Effector CD4-positive, alpha-beta T cell (primary cell): ENCODE measurements around the gene GPR176.
A peak's percentile ranks its signal among the peaks of the same experiment; 100 is the strongest.

Source experiments
- DNase-seq: peaks from one replicate; pipeline ENCODE4 v3.0.0-alpha.2; 2020

Gene GPR176

DNA sequence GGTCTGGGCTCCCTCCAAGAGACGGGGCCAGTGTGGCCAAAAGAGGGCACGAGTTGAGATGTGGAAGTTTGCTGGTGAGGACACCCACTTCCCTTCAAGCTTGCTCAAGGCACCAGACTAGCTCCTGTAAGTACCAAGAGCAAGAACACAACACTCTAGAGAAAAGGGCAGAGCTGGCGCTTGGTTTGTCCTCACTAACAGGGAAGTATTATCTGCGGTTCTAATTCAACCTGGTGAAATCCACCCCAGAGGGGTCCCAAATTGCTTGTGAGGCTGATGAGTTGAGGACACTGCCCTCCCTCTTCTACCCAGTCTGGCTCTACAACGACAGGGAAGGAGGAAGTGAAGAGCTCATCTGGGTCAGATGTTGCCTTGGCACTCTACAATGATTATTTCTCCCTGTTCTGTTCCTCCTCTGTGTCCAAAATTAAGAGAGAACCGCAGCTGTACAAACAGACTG is 120.5 kb downstream of the GPR176 start:
- DNase-seq: no peak

DNA sequence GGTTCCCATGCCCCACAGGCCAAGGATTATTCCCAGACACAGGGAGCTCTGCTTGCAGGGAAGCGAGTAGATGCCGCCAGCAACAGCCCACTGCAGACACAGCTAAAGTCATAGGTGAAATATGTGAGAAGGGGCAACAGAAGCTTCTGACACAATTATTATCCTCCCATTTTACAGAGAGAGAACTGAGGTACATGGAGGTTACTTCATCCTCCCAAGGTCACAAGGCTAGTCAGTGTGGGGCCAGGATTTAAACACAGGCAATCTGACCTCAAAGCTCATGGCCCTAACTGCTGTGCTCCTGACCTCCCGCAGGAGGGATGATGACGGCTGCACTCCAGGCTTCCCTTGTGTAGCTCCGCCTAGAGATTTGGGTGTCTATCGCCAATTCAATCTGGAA is 121.7 kb downstream of the GPR176 start:
- no peak for DNase-seq

DNA sequence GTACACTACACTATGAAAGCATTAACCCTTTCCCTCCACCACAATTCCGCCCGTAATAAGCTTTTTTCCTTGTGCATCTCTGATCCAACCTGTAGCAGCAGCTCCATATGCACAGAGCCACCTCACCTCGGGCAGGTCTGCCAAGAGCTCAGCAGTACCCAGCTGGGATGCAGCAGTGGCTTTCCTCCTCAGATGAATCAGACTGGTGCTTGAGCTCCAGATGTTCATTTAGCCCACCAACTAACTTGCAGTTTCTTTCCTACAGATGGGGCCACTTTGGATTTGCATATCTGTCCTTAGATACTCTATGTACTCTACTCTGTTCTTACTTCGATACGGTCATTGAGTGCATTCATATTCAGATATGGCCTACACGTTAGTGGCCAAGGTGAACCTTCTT is 122.7 kb downstream of the GPR176 start:
- DNase-seq: no peak

DNA sequence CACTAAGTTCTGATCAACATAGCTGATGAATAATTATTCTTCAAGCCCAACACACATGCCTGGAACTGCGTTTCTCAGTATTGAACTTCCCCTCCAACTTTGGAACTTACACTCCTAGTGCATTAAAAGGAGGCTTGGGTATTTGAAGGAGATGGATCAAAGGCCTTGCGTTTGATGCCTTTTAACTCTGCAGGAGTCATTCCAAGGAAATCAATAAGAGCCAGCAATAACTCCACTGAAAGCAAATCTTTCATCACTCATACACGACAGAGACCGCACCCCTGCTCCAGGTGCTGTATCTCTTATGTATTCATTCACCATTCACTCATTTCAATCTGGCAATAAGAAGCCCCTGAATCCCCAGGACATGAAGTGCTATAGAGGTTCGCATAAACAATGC is 123.5 kb downstream of the GPR176 start:
- DNase-seq: no peak

DNA sequence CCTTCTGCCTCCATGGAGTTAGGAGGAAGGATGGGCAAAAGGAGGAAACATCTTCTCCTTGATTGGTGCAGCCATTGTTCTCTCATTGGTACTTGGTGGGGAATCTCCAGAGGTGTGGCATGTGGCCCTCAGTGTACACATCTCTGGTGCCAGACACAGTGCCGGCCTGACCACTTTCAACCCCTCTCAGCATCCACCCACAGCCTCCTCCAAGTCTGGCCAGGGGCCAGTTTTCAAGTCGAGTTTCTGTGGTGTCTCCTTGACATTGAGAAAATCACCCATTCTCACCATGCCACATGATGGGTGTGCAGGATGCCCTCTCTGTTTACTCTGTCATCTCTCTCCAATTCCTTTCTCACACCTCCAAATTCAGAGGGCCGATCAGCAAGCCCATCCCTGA is 124.6 kb downstream of the GPR176 start:
- DNase-seq: no peak

DNA sequence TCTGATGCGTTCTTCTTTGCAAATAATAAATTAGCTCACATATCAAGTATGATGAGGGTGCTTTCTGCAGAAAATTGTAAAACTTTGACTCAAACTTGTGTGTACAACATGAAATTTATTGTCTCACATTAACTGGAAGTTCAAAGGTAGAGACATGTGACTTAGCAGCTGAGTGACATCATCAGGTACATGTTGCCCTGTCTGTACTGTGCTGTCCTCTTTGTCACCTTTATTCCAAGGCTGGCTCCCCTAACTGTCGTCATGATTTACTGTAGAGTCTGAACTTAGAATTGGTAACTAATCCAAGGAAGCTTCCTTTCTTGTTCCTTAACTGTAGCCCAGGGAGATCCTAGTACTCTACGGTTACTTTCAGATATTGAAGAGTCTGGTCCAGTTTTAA is 125.1 kb downstream of the GPR176 start:
- no peak for DNase-seq

DNA sequence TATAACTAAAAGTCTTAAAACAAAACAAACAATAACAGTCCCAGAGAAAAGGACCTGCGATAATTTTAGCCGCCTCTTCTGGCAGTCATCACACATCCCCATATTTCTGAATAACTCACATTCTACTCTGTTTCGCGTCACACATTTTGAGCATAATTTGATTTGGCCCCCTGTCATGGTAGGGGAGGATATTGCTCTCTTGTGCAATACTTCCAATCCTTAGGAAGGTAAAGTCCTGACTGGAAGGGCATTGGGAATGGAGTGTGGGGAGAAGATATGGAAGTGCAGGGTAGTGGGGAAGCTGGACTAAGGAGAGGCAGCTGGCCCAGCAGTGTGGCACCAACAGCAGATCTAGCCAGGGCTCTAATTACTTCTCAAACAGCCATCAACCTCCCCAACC is 126.1 kb downstream of the GPR176 start:
- no peak for DNase-seq

DNA sequence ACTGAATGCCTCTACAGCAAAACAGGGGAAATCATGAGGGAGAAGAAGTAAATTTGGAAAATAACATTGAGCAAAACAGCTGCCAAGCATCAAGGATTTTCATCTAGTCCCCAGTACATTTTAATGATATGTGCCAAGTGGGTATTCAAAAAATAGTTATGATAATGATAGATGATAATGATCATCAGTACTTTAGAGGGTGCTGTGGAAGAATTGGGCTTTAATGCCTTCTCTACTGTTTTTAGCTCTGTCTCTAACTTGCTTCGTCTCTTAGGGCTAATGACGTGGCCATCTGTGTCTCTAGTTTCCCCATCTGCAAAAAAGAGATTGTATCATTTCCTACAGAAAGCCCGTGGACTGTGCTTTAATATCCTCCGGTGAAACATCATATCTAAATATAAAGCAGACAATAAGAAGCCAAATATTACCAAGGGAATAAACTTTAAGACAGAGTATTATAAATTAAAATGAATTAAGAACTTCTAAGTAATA is 127.2 kb downstream of the GPR176 start:
- DNase-seq: no peak

DNA sequence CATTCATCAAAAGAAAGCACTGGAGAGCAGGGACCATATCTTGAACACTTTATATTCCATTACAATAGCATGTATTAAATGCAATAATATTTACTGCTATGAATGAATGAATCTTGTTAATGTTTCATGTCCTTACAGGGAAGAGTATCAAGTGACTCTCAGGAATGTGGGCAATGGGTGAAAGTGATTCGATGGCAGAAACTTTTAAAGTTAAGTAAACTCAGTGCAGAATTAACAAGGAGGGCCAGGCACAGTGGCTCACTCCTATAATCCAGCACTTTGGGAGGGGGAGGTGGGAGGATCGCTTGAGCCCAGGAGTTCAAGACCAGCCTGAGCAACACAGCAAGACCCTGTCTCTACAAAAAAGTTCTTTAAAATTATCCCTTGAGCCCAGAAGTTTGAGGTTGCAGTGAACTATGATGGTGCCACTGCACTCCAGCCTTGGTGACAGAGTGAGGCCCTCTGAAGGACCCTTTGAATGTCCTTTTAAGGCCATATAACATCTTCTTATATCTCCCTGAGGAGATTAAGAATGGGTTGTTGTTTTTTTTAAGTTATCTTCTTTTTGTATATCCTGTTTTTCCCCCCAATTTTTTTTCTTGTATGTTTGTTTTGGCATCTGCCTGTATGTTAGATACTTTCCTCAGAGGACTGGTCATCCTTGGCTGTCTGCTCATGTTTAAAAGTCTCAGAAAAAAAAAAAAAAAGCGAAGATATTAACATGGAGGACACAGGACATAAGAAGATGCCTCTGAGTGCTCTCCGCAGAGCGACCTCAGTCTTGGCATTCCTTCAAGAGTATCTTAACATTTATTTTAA is 127.8 kb downstream of the GPR176 start:
- no peak for DNase-seq

DNA sequence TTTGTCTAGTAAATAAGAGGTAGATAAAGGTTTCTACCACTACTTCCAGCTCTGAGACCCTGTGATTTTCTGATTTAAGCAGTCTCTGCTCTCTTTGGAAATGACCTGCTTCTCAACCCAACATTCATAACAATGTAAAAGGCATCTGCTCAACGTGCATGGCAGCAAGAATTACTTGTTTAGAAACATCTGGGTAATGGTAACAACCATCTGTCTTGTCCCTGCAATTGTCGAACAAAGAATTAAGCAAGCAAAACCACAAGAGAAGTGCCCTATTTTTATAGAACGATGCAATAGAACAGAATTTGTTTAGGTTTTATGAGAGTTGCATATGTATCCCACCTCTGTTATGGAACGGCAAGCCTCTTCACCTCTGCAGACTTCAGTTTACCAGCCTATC is 130.3 kb downstream of the GPR176 start:
- no peak for DNase-seq

DNA sequence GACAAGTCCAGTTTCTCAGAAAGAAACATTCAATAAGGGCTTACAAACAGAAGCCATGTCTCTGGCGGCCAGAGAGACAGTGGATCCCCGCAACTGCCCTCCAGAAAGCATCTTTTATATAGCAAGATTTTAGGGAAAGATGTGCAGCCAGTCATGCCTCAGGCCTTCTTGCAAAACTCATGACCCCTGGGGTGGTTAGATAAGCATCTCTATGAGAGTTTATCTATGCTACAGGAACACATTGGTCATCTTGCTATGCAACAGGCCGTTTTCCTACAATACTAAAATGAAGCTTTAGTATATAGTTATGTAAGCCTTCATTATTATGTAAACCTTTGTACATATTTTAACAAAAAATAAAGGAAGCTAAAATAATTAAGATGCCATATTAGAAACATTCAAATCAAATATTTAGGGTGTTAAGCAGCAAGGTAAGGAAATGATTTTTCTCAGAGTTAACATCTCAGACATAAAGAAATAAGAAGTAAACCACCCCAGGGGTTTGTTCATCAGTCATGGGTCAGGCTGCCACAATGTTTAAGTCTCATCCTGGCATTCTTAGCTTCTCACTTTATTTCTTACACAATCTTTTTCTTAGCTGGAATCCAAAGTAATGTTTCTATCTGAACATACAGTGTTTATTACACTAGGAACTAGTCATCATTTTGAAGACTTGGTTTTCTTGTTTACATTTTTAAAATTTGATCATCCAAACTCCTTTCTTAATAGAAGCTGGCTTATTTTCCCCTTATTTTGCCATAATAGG is 131.1 kb downstream of the GPR176 start:
- DNase-seq: no peak

DNA sequence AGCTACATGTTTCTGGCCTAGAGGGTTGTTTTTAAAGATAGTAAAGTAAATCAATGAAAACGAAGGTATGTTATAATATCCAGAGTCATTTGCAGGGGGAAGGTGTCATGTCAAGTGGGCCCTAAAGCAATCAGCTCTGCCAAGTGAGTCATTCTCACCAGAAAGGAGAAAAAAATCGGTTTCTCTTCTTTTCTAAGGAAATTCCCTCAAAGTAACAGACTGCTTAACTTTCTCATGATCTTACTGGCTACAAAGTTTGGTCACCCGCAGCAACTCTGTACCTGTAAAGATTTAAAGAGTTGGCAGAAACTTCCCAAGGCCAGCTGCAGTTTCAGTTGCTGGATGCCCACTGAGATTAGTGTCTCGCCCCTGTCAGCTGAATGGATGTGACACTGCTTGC is 132.0 kb downstream of the GPR176 start:
- DNase-seq: no peak

DNA sequence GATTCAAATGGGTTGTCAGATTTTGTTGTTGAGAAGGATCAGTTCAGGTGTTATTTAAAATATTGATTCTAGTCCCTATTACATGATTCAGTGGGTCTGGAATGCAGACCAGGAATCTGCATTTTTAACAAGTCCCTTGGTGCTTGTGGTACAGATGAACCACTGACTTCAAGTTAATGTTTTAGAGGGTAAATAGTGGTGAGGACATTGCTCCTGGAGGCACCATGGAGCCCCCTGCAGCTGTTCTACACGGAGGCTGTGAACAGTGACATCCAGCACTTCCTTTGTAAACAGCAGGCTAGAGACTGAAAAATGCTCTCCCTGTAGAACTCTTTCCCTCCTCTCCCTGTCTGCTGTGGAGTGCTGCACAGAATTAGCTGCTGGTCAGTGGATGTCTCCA is 132.6 kb downstream of the GPR176 start:
- DNase-seq: no peak

DNA sequence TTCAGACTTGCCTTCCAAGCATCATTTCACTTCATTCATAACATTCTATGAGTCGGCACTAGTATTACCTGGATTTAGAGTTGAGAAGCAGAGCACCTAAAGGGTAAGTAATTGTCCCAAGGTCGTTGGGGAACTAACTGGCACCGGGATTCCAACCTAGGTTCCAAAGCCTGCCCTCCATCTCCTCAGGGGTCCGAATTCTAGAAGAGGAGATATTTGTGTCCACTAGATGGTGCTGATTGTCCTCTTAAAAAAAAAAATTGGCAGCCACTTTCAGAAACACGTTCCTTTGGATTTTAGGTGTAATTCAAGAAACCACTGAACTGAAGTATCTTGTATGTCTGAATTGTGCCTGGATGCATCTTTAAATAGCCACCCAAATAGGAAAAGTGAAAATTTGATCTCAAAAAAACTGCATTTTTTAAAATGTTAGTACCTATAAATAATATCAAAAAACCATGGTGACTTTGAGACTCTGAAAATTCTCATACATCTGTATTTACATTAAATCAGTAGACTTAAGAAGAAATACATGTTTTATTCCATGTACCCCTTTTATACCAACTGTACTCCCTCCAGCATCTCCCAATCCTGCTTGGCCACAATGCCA is 133.5 kb downstream of the GPR176 start:
- DNase-seq: no peak

DNA sequence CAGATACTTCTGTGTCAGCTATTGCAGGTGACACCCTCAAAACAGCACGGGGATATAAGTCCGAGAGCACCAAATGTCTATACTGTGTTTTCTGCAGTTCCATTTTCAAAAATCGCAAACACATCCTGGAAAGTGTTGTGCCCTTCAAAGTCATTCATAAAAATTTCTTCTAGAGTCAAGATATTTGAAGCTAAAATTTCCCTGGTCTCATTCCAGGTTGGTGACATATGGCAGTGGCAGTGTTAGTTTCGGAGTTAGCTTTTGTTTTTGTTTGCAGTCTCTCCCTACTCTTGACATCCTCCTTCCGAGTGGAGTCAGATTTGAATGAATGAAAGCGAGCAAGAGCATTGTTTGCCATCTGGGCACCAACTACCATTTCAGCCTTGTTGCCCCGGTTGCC is 134.2 kb downstream of the GPR176 start:
- DNase-seq: no peak

DNA sequence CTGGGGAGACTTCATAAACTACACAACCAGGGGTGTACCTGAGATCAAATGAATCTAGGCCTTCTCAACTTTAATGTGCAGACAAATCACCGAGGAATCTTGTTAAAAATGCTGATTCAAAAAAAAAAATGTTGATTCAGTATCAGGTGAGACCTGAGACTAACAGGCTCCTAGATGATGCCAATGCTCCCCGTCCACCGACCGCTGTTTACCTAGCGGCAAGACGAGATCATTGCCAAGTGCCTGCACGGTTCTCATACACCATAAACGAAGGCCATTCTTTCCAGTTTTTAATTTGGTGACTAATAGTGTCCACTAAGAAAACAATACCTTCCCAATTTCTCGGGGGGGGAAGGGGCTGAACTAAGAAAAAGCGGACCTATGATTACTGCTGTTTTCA is 134.9 kb downstream of the GPR176 start:
- no peak for DNase-seq

DNA sequence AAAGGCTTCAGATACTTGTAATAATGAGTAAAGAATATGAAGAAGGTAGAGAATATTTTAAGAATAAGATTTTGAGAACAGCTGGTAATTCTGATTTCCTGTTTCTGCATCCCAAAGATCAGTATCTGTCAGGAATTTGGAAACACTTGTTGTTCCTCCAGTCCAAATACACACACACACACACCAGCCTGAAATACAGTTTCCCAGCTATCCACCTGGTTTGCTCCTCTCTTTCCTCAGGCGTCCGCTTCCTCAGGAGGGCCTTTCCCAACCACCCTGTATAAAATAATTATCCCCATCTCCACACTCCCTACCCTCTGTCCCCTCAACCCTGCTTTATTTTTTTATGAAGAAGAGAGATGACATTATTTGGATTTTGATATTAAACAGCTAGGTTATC is 135.4 kb downstream of the GPR176 start:
- DNase-seq: no peak

DNA sequence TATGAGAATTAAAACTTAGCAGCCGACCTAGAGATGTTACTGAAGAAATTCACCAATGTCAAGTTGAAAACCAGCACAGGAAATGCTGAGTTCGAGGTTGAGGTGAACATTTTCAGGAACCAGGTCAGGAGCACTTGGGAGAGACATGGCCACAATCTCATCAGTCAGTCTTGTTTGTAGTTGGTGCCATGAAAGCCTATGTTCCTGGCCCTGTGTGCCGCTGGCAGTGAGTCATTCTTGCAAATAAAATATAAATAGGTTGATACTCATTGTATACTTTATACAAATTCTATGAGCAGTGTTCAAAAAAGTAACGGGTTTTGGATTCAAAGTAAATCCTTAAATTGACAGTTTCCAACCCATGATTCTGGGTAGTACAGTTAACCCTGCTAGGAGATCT is 135.9 kb downstream of the GPR176 start:
- DNase-seq: no peak

DNA sequence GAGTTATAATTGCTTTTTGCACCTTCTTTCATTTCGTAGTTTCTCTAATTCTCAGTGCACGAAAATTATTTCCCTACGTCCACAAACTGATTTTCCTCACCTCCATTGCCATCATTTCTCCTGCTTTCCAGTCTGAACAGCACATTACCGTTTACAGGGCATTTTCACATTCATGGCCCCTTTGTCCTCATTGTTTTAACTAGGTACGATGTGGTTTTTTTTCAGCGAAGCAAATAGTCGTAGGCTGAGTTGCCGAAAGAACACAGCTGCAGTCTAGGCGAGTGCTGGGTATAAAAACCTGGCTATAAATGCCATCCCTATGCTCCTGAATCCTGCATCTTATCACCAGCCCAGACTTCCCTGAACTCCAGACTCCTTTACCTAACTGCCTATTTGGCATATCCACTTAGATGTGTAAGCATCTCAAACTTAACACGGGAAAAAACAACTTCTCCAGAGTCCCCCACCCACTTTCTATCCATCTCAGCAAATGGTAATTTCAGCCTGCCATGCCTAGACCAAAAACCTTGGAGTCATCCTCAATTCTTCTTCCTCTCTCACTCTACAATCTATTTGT is 136.7 kb downstream of the GPR176 start:
- DNase-seq: no peak

DNA sequence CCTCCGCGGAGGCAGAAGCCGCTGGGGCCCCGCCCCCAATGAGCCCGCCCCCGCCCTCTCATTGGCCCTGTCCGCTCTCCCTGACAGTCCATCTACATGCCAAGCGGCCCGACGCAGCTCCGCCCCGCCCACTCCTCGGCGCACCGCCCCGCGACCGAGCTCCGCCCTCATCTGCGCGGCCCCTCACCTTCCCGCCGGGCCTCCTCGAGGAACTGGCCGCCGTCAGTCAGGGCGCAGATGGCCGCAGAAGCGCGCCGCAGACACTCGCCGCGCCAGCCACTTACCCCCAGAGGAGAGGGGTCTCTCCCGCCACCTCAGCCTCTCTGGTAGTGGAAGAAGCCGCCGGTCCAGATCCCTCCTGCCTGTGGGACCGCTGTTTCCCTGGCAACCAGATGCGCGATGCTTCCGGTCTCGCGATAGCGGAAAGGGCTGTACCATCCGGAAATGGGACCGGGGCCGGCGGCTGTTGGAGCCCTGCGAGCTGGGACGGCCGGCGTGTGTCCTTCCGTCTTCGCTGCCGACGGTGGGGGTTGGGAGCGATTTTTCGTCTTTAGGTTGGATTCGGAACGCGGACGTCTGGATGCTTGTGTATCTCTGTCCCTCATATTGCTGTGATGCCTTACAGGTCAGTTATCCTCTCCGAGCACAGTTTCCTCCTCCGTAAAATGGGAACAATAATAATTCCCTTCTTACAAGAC is 137.5 kb downstream of the GPR176 start, which contains the start of gene FSIP1:
Gene FSIP1 (minus strand): TSS at position 401 of the 698 bp plus-strand sequence. CDS start 6,317 bp downstream, outside the sequence.
- DNase-seq: peak; percentile 89

DNA sequence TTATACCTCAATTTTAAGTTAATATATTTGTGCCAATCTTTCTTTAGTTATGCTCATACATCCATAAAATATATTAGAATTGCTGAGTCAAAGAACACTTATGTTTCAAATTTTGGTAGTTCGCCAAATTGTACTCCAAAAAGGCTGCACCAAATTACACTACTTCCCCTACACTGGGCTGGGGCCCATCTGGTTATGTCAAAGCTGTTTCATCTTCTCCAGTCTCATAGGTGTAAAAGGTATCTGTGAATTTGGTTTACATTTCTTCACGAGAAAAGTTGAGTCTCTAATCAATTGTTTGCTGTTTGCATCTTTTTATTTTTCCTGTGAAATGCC is 138.1 kb downstream of the GPR176 start:
- DNase-seq: no peak

DNA sequence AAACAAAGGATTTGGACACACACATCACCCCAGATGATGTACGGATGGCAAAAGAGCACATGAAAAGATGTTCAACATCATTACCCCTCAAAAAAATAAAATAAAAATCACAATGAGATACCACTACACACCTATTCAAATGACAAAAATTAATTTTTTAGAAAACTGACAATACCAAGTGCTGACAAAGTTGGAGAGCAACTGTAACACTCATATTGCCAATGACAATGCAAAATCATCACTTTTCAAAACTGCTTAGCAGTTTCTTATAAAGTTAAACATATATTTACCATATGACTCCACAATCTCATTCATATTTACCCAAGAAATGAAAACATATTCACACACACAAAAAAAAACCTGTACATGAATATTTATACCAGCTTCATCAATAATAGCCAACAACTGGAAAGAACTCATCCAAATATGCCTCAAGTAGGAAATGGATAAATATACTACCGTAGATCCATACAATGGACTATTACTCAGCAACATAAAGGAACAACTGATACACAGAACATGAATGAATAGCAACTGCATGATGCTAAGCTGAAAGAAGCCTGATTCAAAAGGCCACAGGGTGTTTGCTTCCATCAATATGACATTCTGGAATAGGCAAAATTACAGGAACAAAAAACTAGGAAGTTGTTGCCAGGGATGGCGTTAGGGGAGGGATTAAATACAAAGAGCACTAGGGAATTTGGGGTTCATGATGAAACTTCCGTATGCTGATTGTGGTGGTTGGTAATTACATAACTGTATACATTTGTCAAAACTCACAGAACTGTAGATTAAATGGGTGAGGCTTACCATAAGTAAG is 138.7 kb downstream of the GPR176 start:
- no peak for DNase-seq
